MM.1S (cell line): ENCODE measurements around the gene ADAMTS9.

Source experiments
- EZH2 ChIP-seq: fragments of 300-600 bp; sonication (generic); optimal IDR thresholded peaks from 2 replicates; pipeline ENCODE3; 2017; ENCODE audit warnings: low read depth, mild to moderate bottlenecking, antibody characterized with exemption, low read length, mixed read lengths
- EZH2phosphoT487 ChIP-seq: fragments of 300-600 bp; sonication (generic); IDR thresholded peaks from 2 replicates; pipeline ENCODE4 v1.6.1; 2018; ENCODE audit warnings: antibody characterized with exemption, low read length
- TF ChIP-seq, protein P1 (sequence below): fragments of 300-600 bp; sonication (generic); IDR thresholded peaks from 2 replicates; pipeline ENCODE4 v1.5.1; 2016; ENCODE audit warnings: antibody characterized with exemption, low read length, mixed read lengths

DNA sequence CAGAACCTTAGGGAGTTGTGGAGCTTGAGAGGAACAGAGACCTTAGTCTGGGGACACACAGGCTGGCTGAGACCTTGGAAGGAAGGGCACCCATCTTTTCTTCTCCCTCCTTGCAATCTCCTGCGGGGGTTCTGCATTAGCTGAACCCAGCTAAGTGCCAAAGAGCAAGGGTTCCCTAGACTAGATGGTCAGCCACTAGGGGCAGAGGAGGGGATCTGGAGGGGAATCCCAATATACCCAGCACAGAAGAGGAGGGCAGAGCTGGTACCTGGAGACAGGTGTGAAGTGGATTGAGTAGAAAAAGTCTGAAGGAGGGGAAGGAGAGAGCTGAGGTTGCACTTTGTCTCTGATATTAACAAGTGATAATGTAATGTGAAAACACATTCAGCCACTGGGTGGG is 212.8 kb downstream of the ADAMTS9 start:
- no peak for TF ChIP-seq EZH2
- TF ChIP-seq, protein P1, sequence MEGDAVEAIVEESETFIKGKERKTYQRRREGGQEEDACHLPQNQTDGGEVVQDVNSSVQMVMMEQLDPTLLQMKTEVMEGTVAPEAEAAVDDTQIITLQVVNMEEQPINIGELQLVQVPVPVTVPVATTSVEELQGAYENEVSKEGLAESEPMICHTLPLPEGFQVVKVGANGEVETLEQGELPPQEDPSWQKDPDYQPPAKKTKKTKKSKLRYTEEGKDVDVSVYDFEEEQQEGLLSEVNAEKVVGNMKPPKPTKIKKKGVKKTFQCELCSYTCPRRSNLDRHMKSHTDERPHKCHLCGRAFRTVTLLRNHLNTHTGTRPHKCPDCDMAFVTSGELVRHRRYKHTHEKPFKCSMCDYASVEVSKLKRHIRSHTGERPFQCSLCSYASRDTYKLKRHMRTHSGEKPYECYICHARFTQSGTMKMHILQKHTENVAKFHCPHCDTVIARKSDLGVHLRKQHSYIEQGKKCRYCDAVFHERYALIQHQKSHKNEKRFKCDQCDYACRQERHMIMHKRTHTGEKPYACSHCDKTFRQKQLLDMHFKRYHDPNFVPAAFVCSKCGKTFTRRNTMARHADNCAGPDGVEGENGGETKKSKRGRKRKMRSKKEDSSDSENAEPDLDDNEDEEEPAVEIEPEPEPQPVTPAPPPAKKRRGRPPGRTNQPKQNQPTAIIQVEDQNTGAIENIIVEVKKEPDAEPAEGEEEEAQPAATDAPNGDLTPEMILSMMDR = peak; percentile 8; the same call in 1 of the 2 replicates
- TF ChIP-seq EZH2phosphoT487 = no peak
